Kidney epithelial cell (primary cell): ENCODE results near the gene IER3. TPM values are rescaled to one million over a fixed set of nuclear protein-coding genes. Genes with fewer than 3 reads are reported as not detected.

Experiments used
- DNase-seq: peaks from one replicate; pipeline ENCODE4 v3.0.0-alpha.2; 2010; ENCODE audit warnings: low read depth
- H3K27me3 ChIP-seq: 2 replicates; pipeline ENCODE4 v1.6.0; 2011; ENCODE audit warnings: low read length; ENCODE audit not compliant: control insufficient read depth, insufficient read depth
- H3K36me3 ChIP-seq: 2 replicates; pipeline ENCODE4 v1.5.1; 2011; ENCODE audit warnings: low read length; ENCODE audit not compliant: control insufficient read depth, insufficient read depth
- H3K4me3 ChIP-seq: 2 replicates; pipeline ENCODE4 v1.5.1; 2011; ENCODE audit warnings: low read depth, mild to moderate bottlenecking, control low read depth, low read length
- total RNA-seq: library from RNA; depleted of rRNA; stranded (reverse); fragments of >200 nt; gene quantifications from 2 replicates; pipeline ENCODE4 v1.2.3, GENCODE V29; 2015
- TF ChIP-seq, protein P1 (sequence below): IDR thresholded peaks from 2 replicates; pipeline ENCODE4 v1.5.1; 2011; ENCODE audit warnings: mild to moderate bottlenecking, moderate library complexity, low read length, control low read depth, inconsistent platforms; ENCODE audit not compliant: insufficient read depth, poor library complexity, severe bottlenecking

IER3 gene
- total RNA-seq, 1 donor from 2014 or later = 229 TPM

DNA sequence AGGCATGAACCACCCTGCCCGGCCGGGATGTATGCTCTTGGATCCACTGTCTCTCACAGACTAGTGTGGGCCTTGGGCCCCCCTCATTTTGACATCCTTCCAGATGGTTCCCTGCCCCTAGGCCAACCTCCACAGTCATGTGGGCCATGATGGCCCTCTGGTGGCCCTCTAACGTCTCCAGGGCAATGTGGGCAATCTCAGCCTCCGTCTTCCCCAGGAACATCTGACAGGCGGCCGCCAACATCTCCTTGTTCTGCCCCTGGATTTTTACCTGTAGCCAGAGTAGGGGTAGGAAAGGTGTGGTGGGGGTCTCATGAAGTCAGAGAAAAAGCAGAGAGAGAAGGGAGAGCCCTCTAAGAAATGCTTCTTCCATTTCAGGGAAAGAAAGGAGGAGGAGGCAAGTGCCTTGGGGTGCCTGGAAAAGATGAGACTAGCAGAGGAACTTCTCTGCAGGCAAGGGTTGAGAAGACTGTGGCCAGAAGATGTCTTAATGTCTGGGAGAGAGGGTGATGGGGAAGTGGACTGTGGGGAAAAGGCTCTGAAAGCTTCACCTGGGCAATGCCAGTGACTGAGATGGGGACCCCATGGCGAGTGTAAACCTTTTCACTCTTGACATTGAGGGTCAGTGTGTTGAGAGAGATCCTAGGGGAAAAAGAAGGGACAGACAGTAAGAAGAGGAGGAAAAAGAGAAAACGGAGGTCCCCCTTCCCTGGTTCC lies 3.1 kb downstream of the IER3 start:
- TF ChIP-seq, protein P1, sequence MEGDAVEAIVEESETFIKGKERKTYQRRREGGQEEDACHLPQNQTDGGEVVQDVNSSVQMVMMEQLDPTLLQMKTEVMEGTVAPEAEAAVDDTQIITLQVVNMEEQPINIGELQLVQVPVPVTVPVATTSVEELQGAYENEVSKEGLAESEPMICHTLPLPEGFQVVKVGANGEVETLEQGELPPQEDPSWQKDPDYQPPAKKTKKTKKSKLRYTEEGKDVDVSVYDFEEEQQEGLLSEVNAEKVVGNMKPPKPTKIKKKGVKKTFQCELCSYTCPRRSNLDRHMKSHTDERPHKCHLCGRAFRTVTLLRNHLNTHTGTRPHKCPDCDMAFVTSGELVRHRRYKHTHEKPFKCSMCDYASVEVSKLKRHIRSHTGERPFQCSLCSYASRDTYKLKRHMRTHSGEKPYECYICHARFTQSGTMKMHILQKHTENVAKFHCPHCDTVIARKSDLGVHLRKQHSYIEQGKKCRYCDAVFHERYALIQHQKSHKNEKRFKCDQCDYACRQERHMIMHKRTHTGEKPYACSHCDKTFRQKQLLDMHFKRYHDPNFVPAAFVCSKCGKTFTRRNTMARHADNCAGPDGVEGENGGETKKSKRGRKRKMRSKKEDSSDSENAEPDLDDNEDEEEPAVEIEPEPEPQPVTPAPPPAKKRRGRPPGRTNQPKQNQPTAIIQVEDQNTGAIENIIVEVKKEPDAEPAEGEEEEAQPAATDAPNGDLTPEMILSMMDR = no peak
- no peak for DNase-seq
- peak overlapping the region; percentile 90 for H3K4me3 ChIP-seq
- H3K27me3 ChIP-seq = no peaks in the 10 kb centered on the region
- peaks cover 1% of the 10 kb centered on the region for H3K36me3 ChIP-seq

DNA sequence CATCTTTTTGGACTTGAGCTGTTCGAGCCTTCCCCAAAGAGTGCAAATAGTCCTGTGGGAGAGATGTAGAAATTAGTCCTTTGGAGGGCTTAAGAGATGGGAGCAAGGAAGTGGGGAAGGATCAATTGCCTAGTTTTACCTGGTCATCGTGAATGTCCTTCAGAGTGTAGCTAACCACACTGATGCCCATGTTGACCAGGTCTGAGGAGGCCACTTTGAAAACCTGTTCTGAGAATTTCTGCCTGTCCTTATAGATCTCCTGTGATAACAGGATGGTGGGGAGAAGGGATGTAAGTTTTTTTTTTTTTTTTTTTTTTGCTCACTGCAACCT lies 3.8 kb downstream of the IER3 start:
- TF ChIP-seq, protein P1 = no peak
- Histone ChIP-seq H3K27me3 (no peaks in the 10 kb centered on the region), H3K4me3 (no peak overlapping the region), H3K36me3 (peaks cover 1% of the 10 kb centered on the region)
- no peak for DNase-seq

DNA sequence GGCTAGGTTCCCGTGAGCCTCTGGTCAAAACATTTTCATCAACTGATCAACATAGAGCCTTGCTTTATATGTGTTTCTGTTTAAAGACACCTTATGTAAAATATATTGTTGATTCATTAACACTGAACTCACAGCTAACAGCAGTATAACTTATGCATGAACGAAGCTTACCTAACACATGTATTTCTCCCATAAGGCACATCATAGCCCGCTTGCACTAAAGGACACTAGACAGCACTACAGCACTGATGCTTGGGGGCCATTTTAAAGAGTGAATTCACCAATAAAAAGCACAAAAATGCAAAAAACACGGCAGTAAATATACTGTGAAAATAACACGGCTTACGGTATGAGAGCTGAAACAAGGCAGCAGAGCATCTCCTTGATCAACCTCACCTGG lies 5.8 kb downstream of the IER3 start:
- Histone ChIP-seq H3K27me3 (no peaks in the 10 kb centered on the region), H3K4me3 (no peak overlapping the region), H3K36me3 (peaks cover 1% of the 10 kb centered on the region)
- DNase-seq = no peak
- TF ChIP-seq, protein P1 = no peak

DNA sequence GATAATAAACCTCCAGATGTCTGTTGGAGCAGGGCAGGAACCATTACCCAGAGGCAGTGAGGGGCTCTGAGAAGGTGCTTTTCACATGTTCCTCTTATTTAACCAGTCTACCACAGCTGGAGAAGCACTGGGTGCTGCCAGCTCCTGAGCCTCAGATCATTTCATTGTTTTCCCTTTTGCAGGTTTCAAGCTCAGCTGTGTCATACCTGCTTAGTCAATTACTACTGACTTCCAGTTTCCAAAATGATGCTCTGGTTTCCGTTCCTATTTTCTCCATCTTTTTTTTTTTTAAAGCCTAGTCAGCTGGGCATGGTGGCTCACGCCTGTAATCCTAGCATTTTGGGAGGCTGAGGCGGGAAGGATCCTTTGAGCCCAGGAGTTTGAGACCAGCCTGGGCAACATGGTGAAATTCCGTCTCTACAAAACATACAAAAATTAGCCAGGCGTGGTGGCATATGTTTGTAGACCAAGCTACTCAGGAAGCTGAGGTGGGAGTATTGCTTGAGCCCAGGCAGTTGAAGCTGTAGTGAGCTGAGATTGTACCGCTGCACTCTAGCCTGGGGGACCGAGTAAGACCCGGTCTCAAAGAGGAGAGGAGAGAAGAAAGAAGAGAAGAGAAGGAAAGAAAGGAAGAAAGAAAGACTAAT lies 8.6 kb downstream of the IER3 start:
- H3K36me3 ChIP-seq = no peaks in the 10 kb centered on the region
- no peak overlapping the region for H3K4me3 ChIP-seq
- DNase-seq = no peak
- TF ChIP-seq, protein P1 = no peak
- no peaks in the 10 kb centered on the region for H3K27me3 ChIP-seq

DNA sequence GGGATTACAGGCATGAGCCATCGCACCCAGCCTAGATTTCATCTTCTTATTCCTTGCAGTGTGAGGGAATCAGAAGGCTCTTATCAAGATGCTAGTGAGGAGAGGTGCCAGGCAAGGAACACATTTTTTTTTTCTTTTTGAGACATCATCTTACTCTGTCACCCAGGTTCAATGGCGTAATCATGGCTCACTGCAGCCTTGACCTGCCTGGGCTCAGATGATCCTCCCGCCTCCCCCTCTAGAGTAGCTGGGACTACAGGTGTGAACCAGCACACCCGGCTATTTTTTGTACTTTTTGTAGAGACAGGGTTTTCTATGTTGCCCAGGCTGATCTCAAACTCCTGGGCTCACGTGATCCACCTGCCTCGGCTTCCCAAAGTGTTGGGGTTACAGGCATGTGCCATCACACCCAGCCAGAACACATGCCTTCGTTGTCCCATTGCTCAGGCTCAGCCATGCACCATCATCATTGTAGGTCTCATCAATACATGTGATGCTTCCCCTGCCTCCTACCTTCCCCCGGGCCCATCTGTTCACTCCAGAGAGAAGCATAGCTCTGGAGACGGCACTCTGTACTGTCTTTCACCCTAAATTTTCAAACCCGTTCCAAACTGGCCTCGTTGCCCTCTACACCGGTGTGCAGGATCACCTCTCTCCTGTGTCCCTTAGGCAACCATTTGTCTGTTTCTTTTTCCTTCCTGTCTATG lies 12.0 kb downstream of the IER3 start:
- peaks cover 1% of the 10 kb centered on the region for H3K36me3 ChIP-seq
- TF ChIP-seq, protein P1 = no peak
- H3K27me3 ChIP-seq = no peaks in the 10 kb centered on the region
- DNase-seq = no peak
- H3K4me3 ChIP-seq = no peak overlapping the region
